Prostate gland (tissue), 2 donors: Measurements from ENCODE around the gene HOXD8. TPM values are rescaled to one million over a fixed set of nuclear protein-coding genes. Genes with fewer than 3 reads are reported as not detected.

ENCODE experiments used
- DNase-seq: peaks from one replicate; pipeline ENCODE4 v3.0.0-alpha.2; 2019; ENCODE audit warnings: low spot score
- H3K27ac ChIP-seq, 2 donors: fragments of 200-600 bp; sonication (generic); 2 replicates each; pipeline ENCODE4 v1.5.1; 2017 to 2019
- H3K27me3 ChIP-seq: fragments of 200-600 bp; sonication (generic); replicated peaks from 2 replicates; pipeline ENCODE4 v1.5.1; 2019; ENCODE audit not compliant: insufficient read depth
- H3K36me3 ChIP-seq, 2 donors: fragments of 200-600 bp; sonication (generic); 1 replicate in 1 of 2; 2 replicates in 1 of 2; pipeline versions ENCODE4 v1.5.1 to v1.8.1; 2017 to 2019
- H3K4me1 ChIP-seq: fragments of 200-600 bp; sonication (generic); replicated peaks from 2 replicates; pipeline ENCODE4 v1.5.1; 2019
- H3K4me3 ChIP-seq, 2 donors: fragments of 200-600 bp; sonication (generic); 2 replicates each; pipeline ENCODE4 v1.5.1; 2017 to 2019
- H3K9me3 ChIP-seq: fragments of 200-600 bp; sonication (generic); 2 replicates; pipeline ENCODE4 v1.5.1; 2017
- POLR2A ChIP-seq: fragments of 450-650 bp; IDR thresholded peaks from one replicate; pipeline ENCODE4 v1.6.1; 2016; ENCODE audit warnings: antibody characterized with exemption, mild to moderate bottlenecking
- POLR2AphosphoS5 ChIP-seq: sonication (generic); formaldehyde crosslinking; IDR thresholded peaks from one replicate; pipeline ENCODE4 v1.6.1; 2017; ENCODE audit warnings: antibody characterized with exemption
- WGBS: methylation state at CpG from one replicate; pipeline ENCODE4 v1.1.5; 2018; 5-methylcytosine and 5-hydroxymethylcytosine counted together
- intact Hi-C: fragments of 100-400 bp; cut with DNase I; formaldehyde crosslinking; loops from one replicate; pipeline ENCODE4 v1.14.2; 2022
- total RNA-seq, 2 donors: library from RNA; depleted of rRNA; stranded (reverse); fragments of >200 nt; gene quantifications; one replicate each; pipeline ENCODE4 v1.1.0, GENCODE V29; 2016
- TF ChIP-seq, protein P1 (sequence below), 4 experiments: fragments of 200-600 bp in 2 of 4; fragments of 450-650 bp in 2 of 4; sonication (generic) in 2 of 4; IDR thresholded peaks; 1 replicate in 3 of 4; 2 replicates in 1 of 4; pipeline ENCODE4 v1.5.1; 2016 to 2019; ENCODE audit warnings: antibody characterized with exemption in 4 of 4, mild to moderate bottlenecking in 2 of 4, moderate library complexity in 2 of 4

The HOXD8 gene
- total RNA-seq, 2 donors from 2014 or later: 10.4 to 30.8 TPM

DNA sequence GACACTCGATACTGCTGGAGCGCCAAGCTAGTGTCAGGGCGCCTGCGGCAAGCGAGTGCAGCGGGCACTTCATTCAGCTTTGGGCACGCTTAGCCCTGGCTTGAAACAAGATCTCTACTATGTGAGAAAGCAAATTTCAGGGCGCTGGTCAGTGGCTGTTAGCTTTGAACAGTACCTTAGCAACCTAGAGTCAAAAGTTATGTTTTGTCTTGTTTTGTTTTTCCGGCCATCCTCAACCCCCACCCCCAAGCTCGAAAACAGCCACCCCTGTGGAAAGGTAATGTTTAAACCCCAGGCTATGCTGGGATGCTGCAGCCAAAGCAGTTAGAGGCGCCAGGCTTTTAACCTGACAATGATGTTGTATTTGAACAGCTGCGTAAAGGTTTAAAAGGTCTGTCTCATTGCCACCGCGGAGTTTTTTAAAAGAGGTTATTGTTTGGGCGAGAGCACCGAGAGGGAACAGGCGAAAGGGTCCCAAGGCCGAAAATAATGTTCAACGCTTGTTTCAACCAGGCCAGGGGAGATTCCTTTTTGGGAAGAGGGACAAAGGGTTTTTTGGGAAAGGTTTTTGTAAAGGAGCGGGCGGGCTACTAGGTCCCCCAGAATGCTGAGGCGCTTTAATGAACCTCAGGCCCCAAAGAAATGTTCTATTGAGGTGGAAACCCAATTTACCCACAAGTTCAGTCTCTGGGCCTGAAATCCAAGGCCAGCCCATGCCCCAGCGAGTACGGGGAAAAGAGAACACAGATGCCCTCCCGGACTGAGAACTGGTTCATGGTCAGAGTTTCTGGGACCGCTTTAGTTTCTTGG is 15.2 kb upstream of the HOXD8 start:
- intact Hi-C loops: no loop called here
- Histone ChIP-seq H3K9me3 (no peaks in the 10 kb centered on the region), H3K4me1 (no peaks in the 10 kb centered on the region), H3K27me3 (peaks cover 17% of the 10 kb centered on the region), H3K4me3 (peak overlapping the region in 1 of 2 donors; percentile 10), H3K27ac (peak overlapping the region; percentile 42 to 56), H3K36me3 (no peaks in the 10 kb centered on the region)
- DNase-seq: no peak
- WGBS: 48% methylated on average over 26 of the region's 26 CpGs
- TF ChIP-seq POLR2AphosphoS5 (no peak), POLR2A (no peak)
- TF ChIP-seq, protein P1, sequence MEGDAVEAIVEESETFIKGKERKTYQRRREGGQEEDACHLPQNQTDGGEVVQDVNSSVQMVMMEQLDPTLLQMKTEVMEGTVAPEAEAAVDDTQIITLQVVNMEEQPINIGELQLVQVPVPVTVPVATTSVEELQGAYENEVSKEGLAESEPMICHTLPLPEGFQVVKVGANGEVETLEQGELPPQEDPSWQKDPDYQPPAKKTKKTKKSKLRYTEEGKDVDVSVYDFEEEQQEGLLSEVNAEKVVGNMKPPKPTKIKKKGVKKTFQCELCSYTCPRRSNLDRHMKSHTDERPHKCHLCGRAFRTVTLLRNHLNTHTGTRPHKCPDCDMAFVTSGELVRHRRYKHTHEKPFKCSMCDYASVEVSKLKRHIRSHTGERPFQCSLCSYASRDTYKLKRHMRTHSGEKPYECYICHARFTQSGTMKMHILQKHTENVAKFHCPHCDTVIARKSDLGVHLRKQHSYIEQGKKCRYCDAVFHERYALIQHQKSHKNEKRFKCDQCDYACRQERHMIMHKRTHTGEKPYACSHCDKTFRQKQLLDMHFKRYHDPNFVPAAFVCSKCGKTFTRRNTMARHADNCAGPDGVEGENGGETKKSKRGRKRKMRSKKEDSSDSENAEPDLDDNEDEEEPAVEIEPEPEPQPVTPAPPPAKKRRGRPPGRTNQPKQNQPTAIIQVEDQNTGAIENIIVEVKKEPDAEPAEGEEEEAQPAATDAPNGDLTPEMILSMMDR (IDR thresholded peaks at IDR 0.05): no peak

GRCh38 chr2:176114930-176115625 is 14.4 kb upstream of the HOXD8 start:
- H3K27ac ChIP-seq: peak overlapping the region; percentile 42 to 56
- 60% methylated on average over 16 of the region's 16 CpGs for WGBS
- no peak overlapping the region for H3K4me3 ChIP-seq
- DNase-seq: no peak
- no peaks in the 10 kb centered on the region for H3K4me1 ChIP-seq
- TF ChIP-seq POLR2AphosphoS5: no peak
- TF ChIP-seq, protein P1 (IDR thresholded peaks at IDR 0.05): no peak
- H3K9me3 ChIP-seq: no peaks in the 10 kb centered on the region
- no peaks in the 10 kb centered on the region for H3K36me3 ChIP-seq
- peaks cover 12% of the 10 kb centered on the region for H3K27me3 ChIP-seq
- intact Hi-C loops: no loop called here

DNA sequence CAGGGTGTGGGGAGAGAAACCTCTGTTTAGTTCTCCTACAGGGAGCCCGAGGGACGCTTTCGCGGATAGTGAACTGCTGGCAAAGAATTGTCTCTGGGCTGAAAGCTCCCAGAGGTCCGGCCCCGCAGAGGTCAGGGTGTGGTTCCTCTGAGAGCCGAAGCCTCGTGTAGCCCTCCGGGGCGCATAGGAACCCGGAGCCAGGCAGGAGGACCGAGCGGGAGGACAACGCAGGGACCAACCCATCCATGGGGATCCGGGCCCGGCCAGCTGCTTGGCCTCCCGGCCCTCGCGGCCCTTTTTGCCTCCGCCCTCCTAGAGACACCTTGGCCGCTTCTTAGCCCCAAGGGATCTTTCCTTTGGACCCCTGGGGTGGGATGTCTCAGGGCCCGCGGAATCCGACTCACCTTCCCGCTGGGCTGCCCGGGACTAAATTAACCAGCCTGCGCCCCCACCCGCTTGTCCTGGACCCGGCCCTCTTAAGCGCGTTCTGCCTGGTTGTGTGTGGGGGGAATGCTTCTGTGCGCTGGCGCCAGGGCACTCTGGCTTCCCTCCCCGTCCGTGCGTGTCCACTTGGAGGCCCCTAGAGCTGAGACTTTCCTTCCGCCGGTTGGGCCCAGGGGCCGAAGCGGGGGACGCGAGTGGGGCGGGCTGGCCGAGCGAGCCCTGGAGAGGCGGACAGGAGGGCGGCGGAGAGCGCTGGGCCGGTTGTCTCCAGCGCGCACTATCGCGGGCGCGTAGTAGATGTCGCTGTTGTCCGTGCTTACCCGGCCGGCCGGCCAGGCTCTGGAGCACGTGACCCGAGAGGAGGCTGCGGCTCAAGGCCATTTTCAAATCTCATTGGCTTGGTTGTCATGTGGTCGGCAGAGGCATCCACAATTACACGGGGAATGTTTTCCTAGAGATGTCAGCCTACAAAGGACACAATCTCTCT is 13.4 kb upstream of the HOXD8 start, which contains the start of gene HOXD10:
Gene HOXD10, plus strand, starts transcription at position 896 of the 931 bp plus-strand sequence. CDS start 56 bp downstream, outside the sequence.
- Histone ChIP-seq H3K4me3 (peak within 1 kb of the TSS in 1 of 2 donors; percentile 13), H3K27ac (peak within 1 kb of the TSS; percentile 47 to 60), H3K9me3 (no peaks in the 10 kb centered on the region), H3K36me3 (no peaks in the 10 kb centered on the region), H3K27me3 (peaks cover 12% of the 10 kb centered on the region), H3K4me1 (no peaks in the 10 kb centered on the region)
- intact Hi-C loops: no loop called here
- WGBS: 31% methylated on average over 66 of the region's 66 CpGs
- DNase-seq: peak; percentile 66
- TF ChIP-seq POLR2AphosphoS5 (peak; percentile 81), POLR2A (peak; percentile 45)
- TF ChIP-seq, protein P1 (IDR thresholded peaks at IDR 0.05): peak in 2 of 4 experiments; percentile 47 to 56

DNA sequence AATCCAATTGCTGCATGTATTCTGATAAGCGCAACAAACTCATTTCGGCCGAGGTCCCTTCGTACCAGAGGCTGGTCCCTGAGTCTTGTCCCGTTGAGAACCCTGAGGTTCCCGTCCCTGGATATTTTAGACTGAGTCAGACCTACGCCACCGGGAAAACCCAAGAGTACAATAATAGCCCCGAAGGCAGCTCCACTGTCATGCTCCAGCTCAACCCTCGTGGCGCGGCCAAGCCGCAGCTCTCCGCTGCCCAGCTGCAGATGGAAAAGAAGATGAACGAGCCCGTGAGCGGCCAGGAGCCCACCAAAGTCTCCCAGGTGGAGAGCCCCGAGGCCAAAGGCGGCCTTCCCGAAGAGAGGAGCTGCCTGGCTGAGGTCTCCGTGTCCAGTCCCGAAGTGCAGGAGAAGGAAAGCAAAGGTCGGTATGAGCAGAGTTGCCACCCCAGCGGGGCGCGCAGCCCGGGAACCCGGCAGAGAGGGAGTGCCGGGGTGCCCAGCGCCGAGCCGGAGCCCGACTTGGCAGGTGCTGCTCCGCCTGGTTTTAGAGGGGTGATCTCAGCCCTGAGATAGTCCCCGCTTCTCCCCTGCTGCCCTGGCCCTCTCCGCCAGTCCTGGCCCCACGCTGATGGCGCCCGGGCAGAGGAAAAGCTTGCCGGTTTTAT is 12.2 kb upstream of the HOXD8 start:
- DNase-seq: no peak
- peak overlapping the region in 1 of 2 donors; percentile 47 for H3K27ac ChIP-seq
- no peaks in the 10 kb centered on the region for H3K9me3 ChIP-seq
- intact Hi-C loops: no loop called here
- TF ChIP-seq POLR2A (no peak), POLR2AphosphoS5 (no peak)
- TF ChIP-seq, protein P1 (IDR thresholded peaks at IDR 0.05): no peak
- H3K27me3 ChIP-seq: peaks cover 10% of the 10 kb centered on the region
- H3K4me1 ChIP-seq: no peaks in the 10 kb centered on the region
- no peak overlapping the region for H3K4me3 ChIP-seq
- H3K36me3 ChIP-seq: no peaks in the 10 kb centered on the region
- 53% methylated on average over 39 of the region's 40 CpGs for WGBS
